Hepatocyte (in vitro differentiated cells): ENCODE data around the gene PLA2G4C.

ENCODE experiments used
- EZH2 ChIP-seq: fragments of 200-600 bp; sonication (generic); IDR thresholded peaks from 2 replicates; pipeline ENCODE4 v1.6.1; 2016; ENCODE audit warnings: antibody characterized with exemption, mild to moderate bottlenecking, borderline replicate concordance
- EZH2phosphoT487 ChIP-seq: fragments of 200-600 bp; sonication (generic); IDR thresholded peaks from one replicate; pipeline ENCODE4 v1.6.1; 2018; ENCODE audit warnings: antibody characterized with exemption, mild to moderate bottlenecking, low read depth, moderate library complexity; ENCODE audit not compliant: unreplicated experiment, severe bottlenecking
- TF ChIP-seq, protein P1 (sequence below): fragments of 200-600 bp; sonication (generic); IDR thresholded peaks from 2 replicates; pipeline ENCODE4 v1.5.1; 2016; ENCODE audit warnings: antibody characterized with exemption, mild to moderate bottlenecking; ENCODE audit not compliant: poor library complexity

DNA sequence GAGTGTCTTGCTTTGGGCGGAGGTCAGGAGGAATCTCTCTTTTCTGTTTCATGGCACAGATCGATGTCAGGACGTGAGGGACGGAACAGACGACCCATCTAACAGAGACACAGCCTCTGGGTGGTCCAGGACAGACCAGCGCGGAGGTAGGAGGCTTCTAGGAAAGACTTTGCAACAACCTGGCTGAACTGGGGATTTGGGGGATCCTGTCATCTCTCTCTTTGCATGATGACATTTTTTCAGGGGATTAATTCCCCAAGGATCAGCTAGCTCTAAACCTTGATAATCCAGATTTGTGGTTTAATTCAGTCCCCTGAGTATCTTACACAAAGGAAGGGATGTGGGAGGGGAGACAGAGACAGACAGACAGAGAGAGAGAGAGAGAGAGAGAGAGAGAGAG, 81.2 kb downstream of the PLA2G4C start:
- TF ChIP-seq, protein P1, sequence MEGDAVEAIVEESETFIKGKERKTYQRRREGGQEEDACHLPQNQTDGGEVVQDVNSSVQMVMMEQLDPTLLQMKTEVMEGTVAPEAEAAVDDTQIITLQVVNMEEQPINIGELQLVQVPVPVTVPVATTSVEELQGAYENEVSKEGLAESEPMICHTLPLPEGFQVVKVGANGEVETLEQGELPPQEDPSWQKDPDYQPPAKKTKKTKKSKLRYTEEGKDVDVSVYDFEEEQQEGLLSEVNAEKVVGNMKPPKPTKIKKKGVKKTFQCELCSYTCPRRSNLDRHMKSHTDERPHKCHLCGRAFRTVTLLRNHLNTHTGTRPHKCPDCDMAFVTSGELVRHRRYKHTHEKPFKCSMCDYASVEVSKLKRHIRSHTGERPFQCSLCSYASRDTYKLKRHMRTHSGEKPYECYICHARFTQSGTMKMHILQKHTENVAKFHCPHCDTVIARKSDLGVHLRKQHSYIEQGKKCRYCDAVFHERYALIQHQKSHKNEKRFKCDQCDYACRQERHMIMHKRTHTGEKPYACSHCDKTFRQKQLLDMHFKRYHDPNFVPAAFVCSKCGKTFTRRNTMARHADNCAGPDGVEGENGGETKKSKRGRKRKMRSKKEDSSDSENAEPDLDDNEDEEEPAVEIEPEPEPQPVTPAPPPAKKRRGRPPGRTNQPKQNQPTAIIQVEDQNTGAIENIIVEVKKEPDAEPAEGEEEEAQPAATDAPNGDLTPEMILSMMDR, result no peak
- no peak for TF ChIP-seq EZH2
- TF ChIP-seq EZH2phosphoT487, result no peak
